NCI-H1048 (cell line): Measurements from ENCODE around the gene DSTN.

Experiments used
- DNase-seq: peaks from one replicate; lab custom pipeline; 2025; lab: John Stamatoyannopoulos, UW

The DSTN gene

GRCh38 chr20:17612287-17612991 is 42.6 kb downstream of the DSTN start:
- no peak for DNase-seq

GRCh38 chr20:17612992-17613327 is 43.1 kb downstream of the DSTN start:
- DNase-seq, result no peak

- DNase-seq, result no peak
These were observed 43.7 kb downstream of the DSTN start for GRCh38 chr20:17613328-17614175.

GRCh38 chr20:17614176-17614811 is 44.4 kb downstream of the DSTN start:
- DNase-seq, result no peak

GRCh38 chr20:17614812-17615644 is 45.2 kb downstream of the DSTN start:
- no peak for DNase-seq

- DNase-seq, result no peak
These were observed 46.0 kb downstream of the DSTN start for GRCh38 chr20:17615645-17616479.

- no peak for DNase-seq
These were observed 46.8 kb downstream of the DSTN start for GRCh38 chr20:17616480-17617211.

- no peak for DNase-seq
These were observed 47.5 kb downstream of the DSTN start for GRCh38 chr20:17617212-17617867.

GRCh38 chr20:17617868-17618672 is 48.2 kb downstream of the DSTN start:
- DNase-seq, result no peak

GRCh38 chr20:17618673-17619013 is 48.8 kb downstream of the DSTN start:
- DNase-seq, result no peak

- DNase-seq, result no peak
These were observed 49.6 kb downstream of the DSTN start for GRCh38 chr20:17619351-17620093.

- no peak for DNase-seq
These were observed 50.7 kb downstream of the DSTN start for GRCh38 chr20:17620371-17621228.

GRCh38 chr20:17621229-17621968 is 51.5 kb downstream of the DSTN start:
- DNase-seq, result no peak

GRCh38 chr20:17622086-17622850 is 52.4 kb downstream of the DSTN start:
- no peak for DNase-seq

- no peak for DNase-seq
These were observed 53.1 kb downstream of the DSTN start for GRCh38 chr20:17622851-17623508.

- DNase-seq, result no peak
These were observed 54.2 kb downstream of the DSTN start for GRCh38 chr20:17624070-17624469.
